22Rv1 (cell line): ENCODE data around the gene FKBP5.

ENCODE experiments used
- H3K27ac ChIP-seq: fragments of 450-650 bp; 2 replicates; pipeline ENCODE4 v1.5.1; 2017
- ZFX ChIP-seq: fragments of 450-650 bp; IDR thresholded peaks from 2 replicates; pipeline ENCODE4 v1.6.1; 2017; ENCODE audit warnings: antibody characterized with exemption, borderline replicate concordance
- TF ChIP-seq, protein P1 (sequence below): fragments of 450-650 bp; IDR thresholded peaks from 2 replicates; pipeline ENCODE4 v1.5.1; 2017; ENCODE audit warnings: mild to moderate bottlenecking

The FKBP5 gene

DNA sequence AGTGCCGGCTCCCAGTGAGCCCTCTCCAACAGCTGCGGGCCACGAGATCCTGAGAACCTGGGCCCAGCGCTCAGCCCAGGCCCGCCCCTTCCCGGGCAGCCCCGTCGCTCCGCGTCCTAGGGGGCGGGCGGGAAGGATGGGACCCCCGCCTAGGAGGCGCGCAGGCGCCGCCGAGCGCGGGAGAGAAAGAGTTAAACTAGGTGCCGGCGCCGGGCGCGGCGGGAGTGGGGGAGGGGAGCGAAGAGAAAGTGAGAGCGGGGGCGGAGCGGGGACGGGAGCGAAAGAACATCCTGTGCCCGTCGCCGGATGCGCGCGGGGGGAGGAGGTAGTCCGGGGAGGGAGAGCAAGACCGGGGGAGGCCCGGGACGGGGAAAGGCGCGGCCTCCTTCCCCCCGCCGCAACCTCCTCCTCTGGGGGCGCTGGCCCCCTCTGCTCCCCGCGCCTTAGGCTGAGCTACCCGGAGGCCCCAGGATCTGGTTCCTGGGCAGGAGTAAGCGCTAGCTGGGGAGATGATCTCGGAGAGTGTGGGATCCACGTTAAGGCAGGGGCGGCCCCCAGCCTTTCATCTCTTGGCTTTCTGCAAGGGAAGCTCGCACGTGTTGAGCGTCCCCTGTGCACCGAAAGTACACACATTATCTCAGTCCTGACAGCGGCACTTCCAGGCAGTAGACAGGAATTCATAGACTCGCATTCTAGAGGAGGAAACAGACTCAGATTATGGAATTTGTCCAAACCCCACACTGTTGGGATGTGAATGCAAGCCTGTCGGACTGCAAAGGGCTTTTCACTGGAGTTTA is 43.2 kb upstream of the FKBP5 start:
- H3K27ac ChIP-seq, result peak overlapping the region; percentile 100
- TF ChIP-seq, protein P1, sequence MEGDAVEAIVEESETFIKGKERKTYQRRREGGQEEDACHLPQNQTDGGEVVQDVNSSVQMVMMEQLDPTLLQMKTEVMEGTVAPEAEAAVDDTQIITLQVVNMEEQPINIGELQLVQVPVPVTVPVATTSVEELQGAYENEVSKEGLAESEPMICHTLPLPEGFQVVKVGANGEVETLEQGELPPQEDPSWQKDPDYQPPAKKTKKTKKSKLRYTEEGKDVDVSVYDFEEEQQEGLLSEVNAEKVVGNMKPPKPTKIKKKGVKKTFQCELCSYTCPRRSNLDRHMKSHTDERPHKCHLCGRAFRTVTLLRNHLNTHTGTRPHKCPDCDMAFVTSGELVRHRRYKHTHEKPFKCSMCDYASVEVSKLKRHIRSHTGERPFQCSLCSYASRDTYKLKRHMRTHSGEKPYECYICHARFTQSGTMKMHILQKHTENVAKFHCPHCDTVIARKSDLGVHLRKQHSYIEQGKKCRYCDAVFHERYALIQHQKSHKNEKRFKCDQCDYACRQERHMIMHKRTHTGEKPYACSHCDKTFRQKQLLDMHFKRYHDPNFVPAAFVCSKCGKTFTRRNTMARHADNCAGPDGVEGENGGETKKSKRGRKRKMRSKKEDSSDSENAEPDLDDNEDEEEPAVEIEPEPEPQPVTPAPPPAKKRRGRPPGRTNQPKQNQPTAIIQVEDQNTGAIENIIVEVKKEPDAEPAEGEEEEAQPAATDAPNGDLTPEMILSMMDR, result no peak
- TF ChIP-seq ZFX, result no peak

DNA sequence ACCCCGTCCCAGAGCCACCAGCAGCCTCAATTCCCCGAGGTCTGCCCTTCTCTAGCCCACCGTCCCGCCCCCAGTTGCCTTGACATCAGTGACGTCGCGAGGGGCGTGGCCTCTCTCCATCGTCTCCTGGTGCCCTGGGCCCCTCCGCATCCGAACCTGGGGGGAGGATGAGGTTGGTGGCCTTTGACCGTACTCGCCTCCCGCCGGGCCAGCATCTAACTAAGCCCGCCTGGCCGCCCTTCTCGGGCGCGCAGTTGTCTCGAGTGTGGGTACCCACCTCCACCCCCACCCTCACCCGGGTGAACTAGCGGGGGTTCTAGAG is 42.7 kb upstream of the FKBP5 start:
- TF ChIP-seq ZFX, result no peak
- TF ChIP-seq, protein P1, result no peak
- peak overlapping the region; percentile 100 for H3K27ac ChIP-seq

GRCh38 chr6:35730745-35731413 is 42.2 kb upstream of the FKBP5 start:
- TF ChIP-seq, protein P1, result no peak
- no peak for TF ChIP-seq ZFX
- peak overlapping the region; percentile 100 for H3K27ac ChIP-seq

DNA sequence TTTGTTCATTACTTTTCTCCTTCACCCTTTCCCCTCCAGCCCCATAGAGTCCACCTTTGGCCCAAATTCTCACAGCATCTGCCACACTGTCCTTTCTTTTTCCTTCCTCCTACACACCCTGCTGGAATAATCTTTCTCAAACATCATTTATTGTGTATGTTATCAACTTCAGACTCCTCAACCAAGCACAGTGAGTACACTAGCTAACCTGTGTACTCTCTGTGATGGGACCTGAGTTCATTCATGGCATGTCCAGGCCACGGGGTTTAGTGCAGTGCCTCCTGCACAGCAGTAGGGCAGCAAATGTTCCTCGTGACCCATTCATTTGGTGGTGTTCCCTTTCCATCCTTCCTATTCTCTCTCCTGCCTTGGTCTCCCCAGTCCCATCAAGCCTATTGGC is 41.0 kb upstream of the FKBP5 start:
- no peak for TF ChIP-seq ZFX
- TF ChIP-seq, protein P1, result no peak

GRCh38 chr6:35728683-35729678 is 40.3 kb upstream of the FKBP5 start:
- TF ChIP-seq, protein P1, result peak; percentile 31
- TF ChIP-seq ZFX, result no peak
- H3K27ac ChIP-seq, result peak overlapping the region; percentile 100

More for the DNA sequence above, 41.0 kb upstream of the FKBP5 start:
- peak overlapping the region; percentile 100 for H3K27ac ChIP-seq

DNA sequence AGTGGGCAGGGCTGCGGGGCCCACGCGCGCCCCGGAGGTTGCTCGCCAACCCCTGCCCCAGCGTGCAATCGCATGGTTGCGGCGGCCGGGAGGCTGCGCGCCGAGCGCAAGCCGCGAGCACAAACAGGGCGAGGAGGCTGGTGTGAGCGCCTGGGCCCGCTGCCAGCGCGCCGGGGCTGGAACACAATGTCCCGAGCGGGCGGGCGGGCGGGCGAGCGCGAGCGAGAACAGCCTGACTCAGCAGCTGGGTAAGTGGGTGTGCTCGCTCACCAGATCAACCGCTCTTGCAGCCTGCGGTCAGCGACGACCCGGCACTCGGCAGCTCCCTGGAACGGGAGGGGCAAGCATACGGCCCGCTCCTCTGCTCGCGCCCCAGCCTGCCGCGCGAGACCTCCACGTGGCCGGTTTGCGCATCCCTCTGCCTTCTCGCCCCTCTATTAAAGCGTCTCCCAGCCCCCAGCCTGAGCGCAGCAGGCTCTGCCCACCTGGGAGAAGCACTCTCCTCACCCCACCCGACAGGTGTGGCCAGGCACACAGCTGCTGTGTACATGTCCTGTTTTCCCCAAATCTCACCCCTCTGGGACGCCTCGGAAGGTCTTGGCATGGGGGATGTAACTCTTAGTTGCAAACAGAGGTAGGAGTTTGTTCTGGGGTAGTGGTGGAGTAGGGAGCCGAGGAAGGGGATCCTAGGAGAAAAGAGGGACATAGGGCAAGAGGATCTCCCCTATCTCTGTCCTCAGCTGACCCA is 39.4 kb upstream of the FKBP5 start:
- peak overlapping the region; percentile 100 for H3K27ac ChIP-seq
- TF ChIP-seq, protein P1, result no peak
